Tibial nerve (tissue), 4 donors: ENCODE measurements around the gene ISY1. TPM values are rescaled to one million over a fixed set of nuclear protein-coding genes. Genes with fewer than 3 reads are reported as not detected.
"Not testable (repeated sequence)": the region's sequence is repeated elsewhere in the genome, so short reads cannot be mapped to it uniquely, and the experiment has no call there.

ENCODE experiments used
- DNase-seq, 2 donors: peaks; one replicate each; pipeline ENCODE4 v3.0.0-alpha.2; 2019; ENCODE audit warnings: low spot score in 2 of 2
- H3K27ac ChIP-seq, 4 donors: fragments of 200-600 bp; sonication (generic) in 3 of 4; one replicate each; pipeline ENCODE4 v1.5.1; 2017 to 2019; ENCODE audit warnings: mild to moderate bottlenecking in 1 of 4
- H3K27me3 ChIP-seq, 2 donors: fragments of 200-600 bp; sonication (generic) in 1 of 2; one replicate each; pipeline versions ENCODE4 v1.5.1 to v1.6.0; 2017 to 2019
- H3K36me3 ChIP-seq, 3 donors: fragments of 200-600 bp; sonication (generic); one replicate each; pipeline ENCODE4 v1.5.1; 2018 to 2019
- H3K4me1 ChIP-seq, 4 donors: fragments of 200-600 bp; sonication (generic) in 3 of 4; one replicate each; pipeline ENCODE4 v1.5.1; 2017 to 2019
- H3K4me3 ChIP-seq, 4 donors: fragments of 200-600 bp; sonication (generic) in 3 of 4; one replicate each; pipeline ENCODE4 v1.5.1; 2017 to 2019; ENCODE audit warnings: mild to moderate bottlenecking in 1 of 4, moderate library complexity in 1 of 4
- H3K9me3 ChIP-seq, 4 donors: fragments of 200-600 bp; sonication (generic) in 3 of 4; one replicate each; pipeline ENCODE4 v1.5.1; 2017 to 2019
- EP300 ChIP-seq, 2 donors: sonication (generic); formaldehyde crosslinking; IDR thresholded peaks; one replicate each; pipeline ENCODE4 v1.6.1; 2017; ENCODE audit warnings: antibody characterized with exemption in 2 of 2, mild to moderate bottlenecking in 1 of 2
- POLR2A ChIP-seq, 2 donors: fragments of 450-650 bp; IDR thresholded peaks; one replicate each; pipeline ENCODE4 v1.6.1; 2017; ENCODE audit warnings: antibody characterized with exemption in 2 of 2, mild to moderate bottlenecking in 2 of 2, moderate library complexity in 2 of 2
- WGBS, 2 donors: methylation state at CpG; one replicate each; pipeline ENCODE4 v1.1.5; 2018; 5-methylcytosine and 5-hydroxymethylcytosine counted together
- total RNA-seq, 4 donors: library from RNA; depleted of rRNA; stranded (reverse); fragments of >200 nt; gene quantifications; one replicate each; pipeline ENCODE4 v1.1.0, GENCODE V29; 2016
- TF ChIP-seq, protein P1 (sequence below), 5 experiments: fragments of 200-600 bp in 3 of 5; fragments of 450-650 bp in 2 of 5; sonication (generic) in 3 of 5; IDR thresholded peaks; one replicate each; pipeline ENCODE4 v1.5.1; 2016 to 2019; ENCODE audit warnings: antibody characterized with exemption in 5 of 5, mild to moderate bottlenecking in 3 of 5, moderate library complexity in 2 of 5

The ISY1 gene
- total RNA-seq, 4 donors from 2014 or later: 9.8 to 20.9 (median 16.0) TPM

DNA sequence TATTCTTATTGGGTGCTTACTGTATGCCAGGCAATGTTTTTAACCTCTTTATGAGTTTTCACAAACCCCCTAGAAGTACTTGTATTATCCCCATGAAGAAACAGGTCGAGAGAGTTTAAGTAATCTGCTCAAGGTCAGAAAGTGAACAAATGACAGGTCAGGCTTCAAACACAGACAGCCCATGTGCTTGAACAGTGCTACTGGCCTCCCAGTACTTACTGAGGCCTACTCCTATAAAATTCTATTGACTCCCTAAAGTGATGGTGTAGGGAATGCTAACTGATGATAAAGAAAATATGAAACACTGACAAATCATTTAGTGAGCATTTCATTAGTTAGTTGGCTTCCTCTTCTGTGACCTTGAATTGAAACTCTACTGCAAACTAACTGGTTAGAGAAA, 27.0 kb upstream of the ISY1 start:
- WGBS, 2 donors: 55 to 64% methylated on average over 1 of the region's 1 CpG
- peaks cover 0 to 22% (median 10%) of the 10 kb centered on the region in 4 donors for H3K4me1 ChIP-seq
- H3K36me3 ChIP-seq: no peaks in the 10 kb centered on the region
- H3K9me3 ChIP-seq: no peaks in the 10 kb centered on the region
- no peak overlapping the region for H3K27ac ChIP-seq
- TF ChIP-seq, protein P1, sequence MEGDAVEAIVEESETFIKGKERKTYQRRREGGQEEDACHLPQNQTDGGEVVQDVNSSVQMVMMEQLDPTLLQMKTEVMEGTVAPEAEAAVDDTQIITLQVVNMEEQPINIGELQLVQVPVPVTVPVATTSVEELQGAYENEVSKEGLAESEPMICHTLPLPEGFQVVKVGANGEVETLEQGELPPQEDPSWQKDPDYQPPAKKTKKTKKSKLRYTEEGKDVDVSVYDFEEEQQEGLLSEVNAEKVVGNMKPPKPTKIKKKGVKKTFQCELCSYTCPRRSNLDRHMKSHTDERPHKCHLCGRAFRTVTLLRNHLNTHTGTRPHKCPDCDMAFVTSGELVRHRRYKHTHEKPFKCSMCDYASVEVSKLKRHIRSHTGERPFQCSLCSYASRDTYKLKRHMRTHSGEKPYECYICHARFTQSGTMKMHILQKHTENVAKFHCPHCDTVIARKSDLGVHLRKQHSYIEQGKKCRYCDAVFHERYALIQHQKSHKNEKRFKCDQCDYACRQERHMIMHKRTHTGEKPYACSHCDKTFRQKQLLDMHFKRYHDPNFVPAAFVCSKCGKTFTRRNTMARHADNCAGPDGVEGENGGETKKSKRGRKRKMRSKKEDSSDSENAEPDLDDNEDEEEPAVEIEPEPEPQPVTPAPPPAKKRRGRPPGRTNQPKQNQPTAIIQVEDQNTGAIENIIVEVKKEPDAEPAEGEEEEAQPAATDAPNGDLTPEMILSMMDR (IDR thresholded peaks at IDR 0.05): no peak
- TF ChIP-seq EP300 (IDR thresholded peaks at IDR 0.05) (no peak), POLR2A (IDR thresholded peaks at IDR 0.05) (no peak)
- no peak overlapping the region for H3K4me3 ChIP-seq
- H3K27me3 ChIP-seq: no peaks in the 10 kb centered on the region
- DNase-seq: no peak

DNA sequence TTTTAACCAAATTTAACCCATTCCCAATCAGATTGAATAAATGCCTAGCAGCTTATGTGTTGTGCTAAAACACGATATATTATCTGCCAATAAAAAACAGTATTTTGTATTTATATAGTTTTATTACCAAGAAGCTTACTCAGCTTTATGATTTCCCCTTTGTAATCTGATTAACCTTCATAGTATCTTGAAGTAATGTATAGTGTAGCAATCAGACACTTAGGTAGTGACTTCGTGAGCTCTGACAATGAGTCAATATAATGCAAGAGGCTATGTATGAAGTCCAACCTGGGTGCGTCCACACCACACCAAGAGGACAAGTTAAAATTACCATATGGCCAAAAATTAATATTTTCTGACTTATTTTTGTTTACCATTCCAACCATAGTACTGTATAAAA, 24.9 kb upstream of the ISY1 start:
- no peak for TF ChIP-seq POLR2A (IDR thresholded peaks at IDR 0.05)
- TF ChIP-seq, protein P1 (IDR thresholded peaks at IDR 0.05): no peak
- no peak for TF ChIP-seq EP300 (IDR thresholded peaks at IDR 0.05)
- WGBS, 2 donors: 87 to 96% methylated on average over 3 of the region's 3 CpGs
- no peak for DNase-seq

DNA sequence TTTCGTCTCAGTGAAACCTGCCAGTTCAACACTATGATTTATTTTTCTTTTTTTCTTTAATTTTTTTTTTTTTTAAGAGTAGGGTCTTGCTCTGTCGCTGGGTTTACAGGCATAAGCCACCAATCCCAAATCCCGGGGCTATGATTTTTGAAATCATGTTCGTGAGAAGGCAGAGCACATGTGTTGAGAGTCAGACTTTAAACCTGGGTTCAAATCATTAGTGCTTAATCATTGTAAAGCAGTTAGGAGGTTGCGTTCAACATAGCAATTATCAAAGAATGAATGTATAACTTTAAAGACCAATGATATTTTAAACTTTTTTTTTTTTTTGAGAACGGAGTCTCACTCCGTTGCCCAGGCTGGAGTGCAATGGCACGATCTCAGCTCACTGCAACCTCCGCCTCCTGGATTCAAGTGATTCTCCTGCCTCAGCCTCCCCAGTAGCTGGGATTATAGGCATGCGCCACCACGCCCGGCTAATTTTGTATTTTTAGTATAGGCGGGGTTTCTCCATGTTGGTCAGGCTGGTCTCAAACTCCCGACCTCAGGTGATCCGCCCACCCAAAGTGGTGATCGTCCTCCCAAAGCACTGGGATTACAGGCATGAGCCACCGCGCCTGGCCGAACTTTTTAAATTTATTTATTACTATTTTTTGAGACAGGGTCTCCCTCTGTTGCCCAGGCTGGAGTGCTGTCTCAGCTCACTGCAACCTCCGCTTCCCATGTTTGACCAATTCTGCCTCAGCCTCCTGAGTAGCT, 24.1 kb upstream of the ISY1 start:
- peaks cover 0 to 45% (median 23%) of the 10 kb centered on the region in 4 donors for H3K4me1 ChIP-seq
- not testable (repeated sequence) for H3K9me3 ChIP-seq, DNase-seq, H3K27me3 ChIP-seq, H3K36me3 ChIP-seq
- H3K27ac ChIP-seq: peak overlapping the region in 3 of 4 donors; percentile 97 to 99 (median 99)
- peak overlapping the region; percentile 83 to 96 (median 86) for H3K4me3 ChIP-seq
- WGBS, 2 donors: 84% methylated on average over 20 of the region's 20 CpGs

More for the DNA sequence above, 24.9 kb upstream of the ISY1 start:
- Histone ChIP-seq H3K4me1 (peaks cover 0 to 36% (median 15%) of the 10 kb centered on the region in 4 donors), H3K9me3 (no peaks in the 10 kb centered on the region), H3K27me3 (no peaks in the 10 kb centered on the region), H3K4me3 (no peak overlapping the region), H3K27ac (peak overlapping the region in 1 of 4 donors; percentile 21), H3K36me3 (no peaks in the 10 kb centered on the region)

DNA sequence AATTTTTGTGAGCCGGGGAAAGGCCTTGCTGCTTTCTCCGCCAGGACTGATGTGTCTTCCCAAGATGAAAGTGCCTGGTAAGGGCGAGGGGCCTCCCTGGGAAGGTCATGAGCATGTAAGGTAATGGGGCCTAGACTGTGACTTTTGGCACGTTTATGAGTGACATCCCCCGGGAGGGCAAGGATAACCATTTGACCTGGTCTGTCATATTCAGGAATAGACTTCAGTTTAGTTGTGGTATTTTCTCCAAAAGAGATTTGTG, 23.5 kb upstream of the ISY1 start:
- DNase-seq: no peak

DNA sequence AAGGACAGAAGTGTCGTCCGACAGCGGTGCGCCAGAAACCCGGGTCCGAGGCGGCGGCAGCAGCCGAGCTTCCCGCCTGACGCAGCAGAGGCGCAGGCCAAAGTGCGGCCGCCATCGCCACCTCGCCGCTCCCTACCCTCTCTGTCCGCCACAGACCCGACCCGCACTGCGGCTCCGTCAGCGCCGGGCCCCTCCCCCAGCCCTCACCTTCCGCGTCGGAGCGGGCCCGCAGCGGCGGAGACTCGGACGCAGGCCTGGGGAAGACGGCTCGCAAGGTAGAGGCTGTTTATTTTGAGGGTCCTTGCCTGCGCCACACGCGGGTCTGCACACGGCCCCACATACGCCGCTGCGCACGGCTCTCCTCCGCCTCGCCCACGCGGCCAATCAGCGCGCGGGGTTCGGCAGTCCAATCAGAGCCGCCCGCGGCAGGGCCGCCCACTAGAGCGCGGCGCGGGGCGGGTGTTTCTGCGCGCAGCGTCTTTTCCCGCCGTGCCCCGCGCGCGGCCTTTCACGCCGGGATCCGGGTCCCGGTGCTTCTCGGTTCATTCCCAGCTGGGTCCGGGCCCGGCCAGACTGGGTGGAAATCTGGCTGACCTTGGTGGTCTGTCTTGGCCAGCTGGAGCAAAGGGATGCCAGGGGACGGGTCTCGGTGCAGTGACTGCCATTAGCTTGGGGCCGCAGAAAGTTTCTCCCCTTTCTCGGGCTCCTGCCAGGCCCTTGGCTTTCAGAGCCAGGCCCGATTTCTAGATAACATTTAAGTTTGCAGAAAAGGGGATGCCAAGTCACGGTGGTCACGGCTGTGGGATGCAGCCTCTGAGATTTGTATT, 22.9 kb upstream of the ISY1 start, which contains the start of gene CNBP:
CNBP (minus strand) TSS at position 328 of the 827 bp plus-strand sequence. CDS start 12,139 bp downstream, outside the sequence.
- Histone ChIP-seq H3K36me3 (peaks cover 0 to 2% (median 0%) of the 10 kb centered on the region in 3 donors), H3K27me3 (no peaks in the 10 kb centered on the region), H3K9me3 (no peaks in the 10 kb centered on the region), H3K4me3 (peak within 1 kb of the TSS; percentile 83 to 96 (median 86)), H3K4me1 (peaks cover 0 to 56% (median 35%) of the 10 kb centered on the region in 4 donors), H3K27ac (peak within 1 kb of the TSS; percentile 95 to 99 (median 98))
- TF ChIP-seq POLR2A (IDR thresholded peaks at IDR 0.05) (peak; percentile 98 to 100), EP300 (IDR thresholded peaks at IDR 0.05) (peak; percentile 82 to 100)
- TF ChIP-seq, protein P1 (IDR thresholded peaks at IDR 0.05): peak in 2 of 5 experiments; percentile 45 to 55
- peak; percentile 84 to 90 for DNase-seq
- 0% methylated on average over 5 to 50 of the region's 83 CpGs for WGBS, 2 donors

More for the DNA sequence above, 23.5 kb upstream of the ISY1 start:
- WGBS, 2 donors: 0 to 1% methylated on average over 5 of the region's 5 CpGs
- Histone ChIP-seq H3K4me1 (peaks cover 0 to 51% (median 29%) of the 10 kb centered on the region in 4 donors), H3K27ac (peak overlapping the region; percentile 95 to 99 (median 98)), H3K27me3 (no peaks in the 10 kb centered on the region), H3K4me3 (peak overlapping the region; percentile 83 to 96 (median 86)), H3K9me3 (no peaks in the 10 kb centered on the region), H3K36me3 (no peaks in the 10 kb centered on the region)
- no peak for TF ChIP-seq POLR2A (IDR thresholded peaks at IDR 0.05)
- no peak for TF ChIP-seq EP300 (IDR thresholded peaks at IDR 0.05)
- TF ChIP-seq, protein P1 (IDR thresholded peaks at IDR 0.05): no peak
